ENCODE results near the gene LILRB4.
"Not testable (repeated sequence)": the region's sequence is repeated elsewhere in the genome, so short reads cannot be mapped to it uniquely, and the experiment has no call there.

- TF ChIP-seq, protein P1, sequence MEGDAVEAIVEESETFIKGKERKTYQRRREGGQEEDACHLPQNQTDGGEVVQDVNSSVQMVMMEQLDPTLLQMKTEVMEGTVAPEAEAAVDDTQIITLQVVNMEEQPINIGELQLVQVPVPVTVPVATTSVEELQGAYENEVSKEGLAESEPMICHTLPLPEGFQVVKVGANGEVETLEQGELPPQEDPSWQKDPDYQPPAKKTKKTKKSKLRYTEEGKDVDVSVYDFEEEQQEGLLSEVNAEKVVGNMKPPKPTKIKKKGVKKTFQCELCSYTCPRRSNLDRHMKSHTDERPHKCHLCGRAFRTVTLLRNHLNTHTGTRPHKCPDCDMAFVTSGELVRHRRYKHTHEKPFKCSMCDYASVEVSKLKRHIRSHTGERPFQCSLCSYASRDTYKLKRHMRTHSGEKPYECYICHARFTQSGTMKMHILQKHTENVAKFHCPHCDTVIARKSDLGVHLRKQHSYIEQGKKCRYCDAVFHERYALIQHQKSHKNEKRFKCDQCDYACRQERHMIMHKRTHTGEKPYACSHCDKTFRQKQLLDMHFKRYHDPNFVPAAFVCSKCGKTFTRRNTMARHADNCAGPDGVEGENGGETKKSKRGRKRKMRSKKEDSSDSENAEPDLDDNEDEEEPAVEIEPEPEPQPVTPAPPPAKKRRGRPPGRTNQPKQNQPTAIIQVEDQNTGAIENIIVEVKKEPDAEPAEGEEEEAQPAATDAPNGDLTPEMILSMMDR (IDR thresholded peaks at IDR 0.05), result not testable (repeated sequence)
- TF ChIP-seq POLR2A (IDR thresholded peaks at IDR 0.05), result not testable (repeated sequence)
Measured at GRCh38 chr19:54627912-54628311, 34.9 kb upstream of the LILRB4 start.

Data from thyroid gland (tissue), 4 donors.